Neural progenitor cell (in vitro differentiated cells): Measurements from ENCODE around the gene MATK.

Experiments used
- CTCF ChIP-seq: fragments of 200-600 bp; sonication (generic); IDR thresholded peaks from 2 replicates; pipeline ENCODE4 v1.5.1; 2017; ENCODE audit warnings: antibody characterized with exemption, mild to moderate bottlenecking
- EZH2 ChIP-seq: fragments of 200-600 bp; sonication (generic); IDR thresholded peaks from 2 replicates; pipeline ENCODE4 v1.6.1; 2017; ENCODE audit warnings: antibody characterized with exemption, mild to moderate bottlenecking, moderate library complexity
- EZH2phosphoT487 ChIP-seq: fragments of 200-600 bp; sonication (generic); IDR thresholded peaks from 2 replicates; pipeline ENCODE4 v1.6.1; 2017; ENCODE audit warnings: antibody characterized with exemption

- TF ChIP-seq EZH2phosphoT487 (no peak), CTCF (no peak), EZH2 (no peak)
Measured at GRCh38 chr19:3759482-3760254, 26.5 kb downstream of the MATK start.
